Measurements from ENCODE around the gene CGB1. TPM values are rescaled to one million over a fixed set of nuclear protein-coding genes. Genes with fewer than 3 reads are reported as not detected.

Gene CGB1
- total RNA-seq, 1 experiment from 2014 or later, result not detected

DNA sequence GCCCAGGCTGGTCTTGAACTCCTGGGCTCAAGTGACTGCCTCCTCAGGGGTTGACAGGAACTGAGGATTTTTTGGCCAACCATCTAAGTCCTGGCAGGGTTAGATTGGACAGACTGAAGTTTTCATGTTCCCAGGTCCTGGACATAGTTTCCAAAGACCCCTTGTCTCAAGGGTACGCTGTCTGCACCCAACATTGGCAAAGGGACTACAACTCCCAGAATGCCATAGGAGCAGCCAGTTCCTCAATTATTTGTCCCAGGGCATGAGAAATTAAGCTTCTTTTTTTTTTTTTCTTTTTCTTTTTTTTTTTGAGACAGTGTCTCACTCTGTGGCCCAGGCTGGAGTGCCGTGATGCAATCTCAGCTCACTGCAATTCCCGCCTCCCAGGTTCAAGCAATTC, 50.5 kb downstream of the CGB1 start:
- no peak overlapping the region for H2BK15ac ChIP-seq (ENCODE audit: low read depth, low read length)

More for the DNA sequence above, 50.5 kb downstream of the CGB1 start:
- Histone ChIP-seq H3K79me2 (ENCODE audit: insufficient read depth, low read length) (no peaks in the 10 kb centered on the region; the same call in 1 of the 2 replicates), H4K20me1 (ENCODE audit: control insufficient read depth, insufficient read depth, insufficient read length) (no peaks in the 10 kb centered on the region), H3K23me2 (ENCODE audit: insufficient read length, low read depth, low read length, poor library complexity, severe bottlenecking) (no peaks in the 10 kb centered on the region), H3T11ph (ENCODE audit: low read length) (no peak overlapping the region), H3K4ac (ENCODE audit: low read depth, low read length) (no peak overlapping the region), H3K27ac (ENCODE audit: insufficient read length, low read depth, low read length) (no peak overlapping the region), H3K23ac (ENCODE audit: insufficient read length, low read depth, low read length) (no peak overlapping the region), H3K14ac (ENCODE audit: insufficient read depth, low read length) (no peak overlapping the region), H3K9ac (ENCODE audit: extremely low read depth, insufficient read length, low read length) (no peak overlapping the region), H3K4me1 (ENCODE audit: insufficient read depth, low read length) (no peaks in the 10 kb centered on the region), H2BK5ac (ENCODE audit: insufficient read length, low read length) (no peak overlapping the region), H3K56ac (ENCODE audit: insufficient read length, low read depth, low read length) (no peak overlapping the region), H2BK20ac (ENCODE audit: low read depth, low read length, poor library complexity, severe bottlenecking) (no peak overlapping the region), H4K91ac (ENCODE audit: insufficient read length, low read depth, low read length) (no peak overlapping the region), H2AFZ (ENCODE audit: low read length) (no peak overlapping the region), H2BK120ac (ENCODE audit: low read depth, low read length, poor library complexity, severe bottlenecking) (no peak overlapping the region), H2AK5ac (ENCODE audit: insufficient read length, low read length) (no peak overlapping the region), H3K18ac (ENCODE audit: insufficient read length, low read depth, low read length) (no peak overlapping the region), H4K8ac (replicated peaks; ENCODE audit: insufficient read length, low read depth, low read length) (no peak overlapping the region), H3K9me3 (ENCODE audit: control insufficient read depth, low read depth, low read length) (no peaks in the 10 kb centered on the region), H2BK12ac (ENCODE audit: insufficient read length, low read depth, low read length) (no peak overlapping the region), H4K5ac (ENCODE audit: insufficient read length, low read depth, low read length) (no peak overlapping the region), H3K4me2 (ENCODE audit: insufficient read depth, insufficient read length, low read length) (no peak overlapping the region), H3K27me3 (ENCODE audit: insufficient read depth, low read length) (no peaks in the 10 kb centered on the region), H3K79me1 (ENCODE audit: insufficient read depth, low read depth, low read length, poor library complexity, severe bottlenecking) (no peaks in the 10 kb centered on the region)
- no peaks in the 10 kb centered on the region; a peak in 1 of 5 replicates for H3K9me3 Mint-ChIP-seq
- no CpG with 5 or more reads among the region's 3 CpGs for WGBS (ENCODE audit: extremely low coverage, insufficient read length, low lambda C conversion rate)
- H3K4me1 Mint-ChIP-seq, result peaks cover 12 to 13% of the 10 kb centered on the region in 2 experiments
- TF ChIP-seq, protein P1, sequence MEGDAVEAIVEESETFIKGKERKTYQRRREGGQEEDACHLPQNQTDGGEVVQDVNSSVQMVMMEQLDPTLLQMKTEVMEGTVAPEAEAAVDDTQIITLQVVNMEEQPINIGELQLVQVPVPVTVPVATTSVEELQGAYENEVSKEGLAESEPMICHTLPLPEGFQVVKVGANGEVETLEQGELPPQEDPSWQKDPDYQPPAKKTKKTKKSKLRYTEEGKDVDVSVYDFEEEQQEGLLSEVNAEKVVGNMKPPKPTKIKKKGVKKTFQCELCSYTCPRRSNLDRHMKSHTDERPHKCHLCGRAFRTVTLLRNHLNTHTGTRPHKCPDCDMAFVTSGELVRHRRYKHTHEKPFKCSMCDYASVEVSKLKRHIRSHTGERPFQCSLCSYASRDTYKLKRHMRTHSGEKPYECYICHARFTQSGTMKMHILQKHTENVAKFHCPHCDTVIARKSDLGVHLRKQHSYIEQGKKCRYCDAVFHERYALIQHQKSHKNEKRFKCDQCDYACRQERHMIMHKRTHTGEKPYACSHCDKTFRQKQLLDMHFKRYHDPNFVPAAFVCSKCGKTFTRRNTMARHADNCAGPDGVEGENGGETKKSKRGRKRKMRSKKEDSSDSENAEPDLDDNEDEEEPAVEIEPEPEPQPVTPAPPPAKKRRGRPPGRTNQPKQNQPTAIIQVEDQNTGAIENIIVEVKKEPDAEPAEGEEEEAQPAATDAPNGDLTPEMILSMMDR (conservative IDR thresholded peaks at IDR 0.05), result no peak
- peaks cover 29 to 75% (median 70%) of the 10 kb centered on the region in 3 experiments for H3K36me3 Mint-ChIP-seq (ENCODE audit: insufficient read depth in 1 of 3, low read depth in 3 of 3)
- H3K27me3 Mint-ChIP-seq (ENCODE audit: low read depth), result no peaks in the 10 kb centered on the region
- H3K27ac Mint-ChIP-seq, result no peak overlapping the region
- no peak for DNase-seq
- no peak overlapping the region for H3K4me3 Mint-ChIP-seq

All from H9 (cell line).